ENCODE results near the gene FICD. TPM values are rescaled to one million over a fixed set of nuclear protein-coding genes. Genes with fewer than 3 reads are reported as not detected.

Gene FICD
- total and polyA plus RNA-seq, 3 experiments from 2014 or later = 5.2 to 5.9 (median 5.8) TPM

DNA sequence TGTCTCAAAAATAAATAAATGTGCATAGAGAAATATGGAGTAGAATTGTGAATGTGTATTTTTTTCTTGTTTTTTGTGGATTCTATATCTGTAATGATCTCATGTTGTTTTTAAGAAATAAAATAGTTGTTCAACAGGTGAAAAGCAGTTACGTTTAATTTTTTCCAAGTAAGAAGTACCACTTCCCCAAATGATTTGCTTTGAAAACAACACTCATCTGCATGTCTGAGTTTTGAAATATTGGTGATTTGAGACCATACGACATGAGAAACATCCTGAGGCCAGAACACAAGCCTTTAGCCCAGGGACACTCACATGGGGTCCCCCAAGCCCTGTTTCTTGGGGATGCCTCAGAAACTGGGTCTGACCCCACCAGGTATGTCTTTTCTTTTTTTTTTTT, 4.2 kb upstream of the FICD start:
- ChIA-PET POLR2A (no interaction called here), CTCF (interaction anchor here (1.4 kb wide), 1 partner anchor 456 kb away, joined by 3 read pairs; no protein-coding TSS in a partner anchor)
- DNase-seq = no peak
- Mint-ChIP-seq H3K9me3 (no peaks in the 10 kb centered on the region), H3K27me3 (peaks cover 11 to 13% of the 10 kb centered on the region in 2 donors), H3K27ac (no peak overlapping the region), H3K4me3 (no peak overlapping the region), H3K36me3 (peaks cover 0 to 4% (median 0%) of the 10 kb centered on the region in 3 donors), H3K4me1 (peaks cover 17 to 22% (median 20%) of the 10 kb centered on the region in 3 donors)
- no peak overlapping the region for H3K4me3 ChIP-seq (ENCODE audit: low read length)
- H3K9me3 ChIP-seq (ENCODE audit: low read length) = no peaks in the 10 kb centered on the region
- peaks cover 2% of the 10 kb centered on the region for H3K4me1 ChIP-seq (ENCODE audit: insufficient read depth, low read length)
- no peak overlapping the region for H3K27ac ChIP-seq (ENCODE audit: low read depth, low read length)
- H3K36me3 ChIP-seq (ENCODE audit: insufficient read depth, low read length) = no peaks in the 10 kb centered on the region
- no peaks in the 10 kb centered on the region for H3K27me3 ChIP-seq (ENCODE audit: insufficient read depth, low read length, poor library complexity, severe bottlenecking)

DNA sequence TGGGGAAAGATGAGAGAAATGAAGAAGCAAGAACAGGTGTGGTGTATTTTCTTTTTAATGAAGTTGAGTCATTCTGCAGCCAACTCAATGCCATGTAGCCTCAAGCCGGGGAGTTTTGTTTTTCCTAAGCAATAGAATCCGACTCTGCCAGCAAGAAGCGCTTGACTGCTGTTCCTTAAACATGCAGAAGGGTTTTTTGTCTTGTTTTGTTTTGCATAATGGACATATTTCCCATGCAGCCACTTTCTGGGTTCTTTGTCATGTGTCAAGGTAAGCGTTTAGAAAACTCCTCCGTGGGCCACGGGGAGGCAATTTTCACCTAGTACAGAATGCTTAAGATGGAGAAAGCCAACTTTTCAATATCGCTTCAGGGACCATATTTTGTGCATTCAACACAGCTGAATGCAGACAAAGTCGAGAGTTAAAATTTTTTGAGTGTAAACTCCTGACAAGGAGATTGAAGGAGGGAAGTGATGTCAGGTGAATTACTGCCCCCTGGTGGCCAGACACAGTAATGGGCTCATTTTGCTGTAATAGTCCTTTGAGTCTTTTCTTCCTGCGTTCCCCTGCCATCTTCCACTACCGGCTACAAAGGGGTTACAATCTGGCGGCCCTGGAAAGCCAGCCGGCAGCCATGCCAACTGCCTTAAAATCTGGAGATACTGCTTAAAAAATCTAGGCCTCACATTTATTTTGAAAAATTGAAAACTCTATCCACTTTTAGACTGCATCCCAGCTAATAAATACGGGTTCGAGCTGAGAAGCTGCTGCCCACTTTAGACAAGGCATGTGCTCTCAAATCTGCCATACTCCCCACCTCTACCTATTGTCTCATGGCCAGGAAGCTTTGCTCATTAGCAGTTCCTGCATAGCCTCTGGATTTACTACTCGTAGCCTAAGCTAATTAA, 3.2 kb upstream of the FICD start:
- ChIA-PET CTCF (interaction anchor here (0.9 to 1.9 kb wide), 7 partner anchors 15 to 838 kb away, joined by 3 to 5 read pairs (median 3); no protein-coding TSS in a partner anchor), POLR2A (no interaction called here)
- H3K27ac ChIP-seq (ENCODE audit: low read depth, low read length) = no peak overlapping the region
- H3K27ac Mint-ChIP-seq = peak overlapping the region in 6 of 8 donors; percentile 54 to 78 (median 66)
- H3K9me3 Mint-ChIP-seq = no peaks in the 10 kb centered on the region
- H3K4me3 ChIP-seq (ENCODE audit: low read length) = no peak overlapping the region
- peak; percentile 62 to 82 (median 71) for DNase-seq
- H3K27me3 ChIP-seq (ENCODE audit: insufficient read depth, low read length, poor library complexity, severe bottlenecking) = no peaks in the 10 kb centered on the region
- H3K36me3 ChIP-seq (ENCODE audit: insufficient read depth, low read length) = no peaks in the 10 kb centered on the region
- peaks cover 8% of the 10 kb centered on the region for H3K4me1 ChIP-seq (ENCODE audit: insufficient read depth, low read length)
- H3K4me1 Mint-ChIP-seq = peaks cover 25 to 32% (median 31%) of the 10 kb centered on the region in 3 donors
- H3K27me3 Mint-ChIP-seq = peaks cover 11 to 12% of the 10 kb centered on the region in 2 donors
- H3K4me3 Mint-ChIP-seq = peak overlapping the region in 6 of 7 donors; percentile 34 to 82 (median 47)
- H3K36me3 Mint-ChIP-seq = peaks cover 0 to 5% (median 0%) of the 10 kb centered on the region in 3 donors
- no peaks in the 10 kb centered on the region for H3K9me3 ChIP-seq (ENCODE audit: low read length)

DNA sequence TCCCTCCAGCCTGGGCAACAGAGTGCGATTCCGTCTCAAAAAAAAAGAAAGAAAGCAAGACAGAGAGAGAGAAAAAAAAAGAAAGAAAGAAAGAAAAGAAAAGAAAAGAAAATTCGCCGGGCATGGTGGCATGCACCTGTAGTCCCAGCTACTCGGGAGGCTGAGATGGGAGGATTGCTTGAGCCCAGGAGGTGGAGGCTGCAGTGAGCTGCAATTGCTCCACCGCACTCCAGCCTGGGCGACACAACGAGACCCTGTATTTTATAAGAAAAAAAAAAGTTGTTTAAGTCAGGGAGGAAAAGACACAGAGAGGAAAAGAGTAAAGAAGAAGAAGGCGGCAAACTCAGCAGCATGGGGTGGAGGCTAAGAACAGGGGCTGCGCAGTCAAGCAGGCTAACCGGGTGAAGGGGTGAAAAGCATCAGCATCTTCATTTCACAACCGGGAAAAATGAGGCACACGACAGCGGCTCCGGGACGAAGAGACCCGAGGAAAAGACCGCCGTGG, 557 bp upstream of the FICD start:
- Histone ChIP-seq H3K9me3 (ENCODE audit: low read length) (no peaks in the 10 kb centered on the region), H3K4me3 (ENCODE audit: low read length) (peak overlapping the region; percentile 55), H3K4me1 (ENCODE audit: insufficient read depth, low read length) (peaks cover 8% of the 10 kb centered on the region), H3K27me3 (ENCODE audit: insufficient read depth, low read length, poor library complexity, severe bottlenecking) (no peaks in the 10 kb centered on the region), H3K27ac (ENCODE audit: low read depth, low read length) (peak overlapping the region; percentile 65), H3K36me3 (ENCODE audit: insufficient read depth, low read length) (peaks cover 11% of the 10 kb centered on the region)
- Mint-ChIP-seq H3K4me1 (peaks cover 28 to 39% (median 37%) of the 10 kb centered on the region in 3 donors), H3K27ac (peak overlapping the region; percentile 60 to 99 (median 95)), H3K9me3 (no peaks in the 10 kb centered on the region), H3K36me3 (peaks cover 0 to 28% (median 3%) of the 10 kb centered on the region in 3 donors), H3K4me3 (peak overlapping the region; percentile 92 to 99 (median 95)), H3K27me3 (peaks cover 0 to 5% of the 10 kb centered on the region in 2 donors)
- CTCF ChIA-PET = no interaction called here
- POLR2A ChIA-PET = interaction anchor here (0.7 to 1.0 kb wide), 2 partner anchors 48 to 850 kb away, joined by 3 to 4 read pairs; partner anchors contain the start of gene ISCU
- DNase-seq = no peak

DNA sequence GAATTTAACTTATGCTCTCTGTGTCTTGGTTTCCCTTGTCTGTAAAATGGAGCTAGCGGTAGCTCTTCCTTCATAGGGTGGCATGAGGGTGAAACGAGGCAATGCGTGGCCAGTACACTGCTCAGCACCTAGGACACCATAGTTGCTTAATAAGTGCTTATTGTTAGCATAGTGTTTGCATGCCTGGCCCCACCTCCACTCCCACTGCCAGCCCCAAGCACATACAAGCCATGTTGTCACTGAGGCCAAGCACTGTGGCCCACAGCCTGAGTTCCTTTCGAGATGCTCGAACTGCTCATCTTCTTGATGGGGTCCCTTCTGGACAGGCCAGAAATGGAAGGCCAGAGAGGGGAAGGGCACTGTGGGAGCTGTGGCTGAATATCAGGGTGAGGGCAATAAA, 839 bp downstream of the FICD start:
- peak overlapping the region; percentile 55 for H3K4me3 ChIP-seq (ENCODE audit: low read length)
- peaks cover 0 to 5% of the 10 kb centered on the region in 2 donors for H3K27me3 Mint-ChIP-seq
- no peaks in the 10 kb centered on the region for H3K9me3 ChIP-seq (ENCODE audit: low read length)
- peak overlapping the region; percentile 92 to 99 (median 95) for H3K4me3 Mint-ChIP-seq
- ChIA-PET POLR2A (interaction anchor here (0.6 to 0.8 kb wide), 3 partner anchors 16 to 1625 kb away, joined by 3 to 4 read pairs (median 3); no protein-coding TSS in a partner anchor), CTCF (no interaction called here)
- no peaks in the 10 kb centered on the region for H3K27me3 ChIP-seq (ENCODE audit: insufficient read depth, low read length, poor library complexity, severe bottlenecking)
- no peak for DNase-seq
- H3K36me3 Mint-ChIP-seq = peaks cover 0 to 42% (median 5%) of the 10 kb centered on the region in 3 donors
- peak overlapping the region; percentile 60 to 99 (median 95) for H3K27ac Mint-ChIP-seq
- peak overlapping the region; percentile 70 for H3K27ac ChIP-seq (ENCODE audit: low read depth, low read length)
- peaks cover 8% of the 10 kb centered on the region for H3K4me1 ChIP-seq (ENCODE audit: insufficient read depth, low read length)
- H3K9me3 Mint-ChIP-seq = no peaks in the 10 kb centered on the region
- peaks cover 32 to 47% (median 44%) of the 10 kb centered on the region in 3 donors for H3K4me1 Mint-ChIP-seq
- H3K36me3 ChIP-seq (ENCODE audit: insufficient read depth, low read length) = peaks cover 19% of the 10 kb centered on the region

DNA sequence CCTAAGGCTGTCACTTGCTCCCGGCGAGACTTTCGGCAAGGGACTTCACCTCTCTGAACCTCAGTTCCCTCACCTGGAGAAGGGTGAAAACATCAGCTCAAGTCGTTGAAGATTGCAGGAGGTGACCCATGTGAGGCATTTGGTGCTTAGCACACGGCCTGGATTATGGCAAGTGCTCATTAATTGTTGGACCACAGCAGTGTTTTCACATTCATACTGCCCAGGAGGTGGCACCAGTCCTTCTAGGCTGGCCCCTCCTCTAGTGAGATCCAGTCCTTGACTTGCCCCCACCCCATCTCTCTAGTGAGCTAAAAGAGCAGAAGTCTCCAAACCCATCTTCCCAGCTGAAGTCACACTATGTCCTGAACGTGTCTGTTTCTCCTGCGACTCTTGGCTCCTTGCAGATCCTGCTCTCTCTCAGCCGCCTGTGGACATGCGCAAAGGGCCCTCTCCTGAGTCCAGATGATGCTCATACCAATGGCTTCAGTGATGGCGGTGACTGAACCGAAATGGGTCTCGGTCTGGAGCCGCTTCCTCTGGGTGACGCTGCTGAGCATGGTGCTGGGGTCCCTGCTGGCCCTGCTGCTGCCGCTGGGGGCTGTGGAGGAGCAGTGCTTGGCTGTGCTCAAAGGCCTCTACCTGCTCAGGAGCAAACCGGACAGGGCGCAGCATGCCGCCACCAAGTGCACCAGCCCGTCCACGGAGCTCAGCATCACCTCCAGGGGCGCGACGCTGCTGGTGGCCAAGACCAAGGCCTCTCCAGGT, 1.6 kb downstream of the FICD start:
- Mint-ChIP-seq H3K9me3 (no peaks in the 10 kb centered on the region), H3K4me3 (peak overlapping the region; percentile 92 to 99 (median 95)), H3K4me1 (peaks cover 31 to 43% (median 40%) of the 10 kb centered on the region in 3 donors), H3K27me3 (peaks cover 0 to 3% of the 10 kb centered on the region in 2 donors), H3K27ac (peak overlapping the region; percentile 60 to 99 (median 94)), H3K36me3 (peaks cover 0 to 50% (median 5%) of the 10 kb centered on the region in 3 donors)
- no peaks in the 10 kb centered on the region for H3K27me3 ChIP-seq (ENCODE audit: insufficient read depth, low read length, poor library complexity, severe bottlenecking)
- ChIA-PET POLR2A (no interaction called here), CTCF (no interaction called here)
- no peaks in the 10 kb centered on the region for H3K9me3 ChIP-seq (ENCODE audit: low read length)
- H3K36me3 ChIP-seq (ENCODE audit: insufficient read depth, low read length) = peaks cover 27% of the 10 kb centered on the region
- H3K4me3 ChIP-seq (ENCODE audit: low read length) = peak overlapping the region; percentile 55
- no peak for DNase-seq
- peaks cover 8% of the 10 kb centered on the region for H3K4me1 ChIP-seq (ENCODE audit: insufficient read depth, low read length)
- H3K27ac ChIP-seq (ENCODE audit: low read depth, low read length) = no peak overlapping the region

DNA sequence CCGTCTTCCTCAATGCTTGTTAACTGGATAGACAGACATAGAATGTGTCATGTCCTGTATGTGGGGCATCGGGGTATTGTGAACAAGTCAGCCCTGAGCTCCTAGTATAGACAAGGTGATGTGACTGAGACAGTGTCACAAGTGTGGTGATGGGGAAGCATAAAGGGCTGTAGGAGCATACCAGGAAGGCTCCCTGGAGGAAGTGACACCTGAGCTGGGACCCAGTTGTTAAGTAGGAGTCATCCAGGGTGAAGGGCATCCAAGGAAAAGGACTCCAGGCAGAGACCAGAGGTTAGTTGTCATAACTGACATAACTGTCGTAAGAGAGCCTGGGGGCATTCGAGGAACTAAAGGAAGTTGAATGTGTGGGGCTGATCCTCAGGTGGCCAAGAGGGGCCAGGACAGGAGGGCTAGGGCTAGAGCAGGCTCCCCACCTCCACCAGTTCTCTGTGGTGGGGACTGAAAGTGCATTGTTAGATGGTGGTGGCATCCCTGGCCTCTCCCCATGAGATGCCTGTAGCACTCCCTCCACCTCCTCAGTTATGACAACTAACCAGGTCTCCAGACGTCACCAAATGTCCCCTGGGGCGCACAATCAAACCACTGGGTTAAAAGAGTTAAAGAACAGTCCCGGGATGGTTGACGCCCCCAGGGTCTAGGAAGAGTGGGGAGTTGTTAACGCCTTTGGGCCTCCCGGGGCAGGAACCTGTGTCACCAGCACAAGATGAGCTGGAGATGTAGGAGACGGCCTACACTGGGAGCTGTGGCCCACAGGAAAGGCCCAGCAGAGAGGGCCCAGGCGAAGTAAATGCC, 2.4 kb downstream of the FICD start:
- CTCF ChIA-PET = no interaction called here
- no peaks in the 10 kb centered on the region for H3K9me3 ChIP-seq (ENCODE audit: low read length)
- no peaks in the 10 kb centered on the region for H3K27me3 Mint-ChIP-seq
- DNase-seq = no peak
- H3K4me1 Mint-ChIP-seq = peaks cover 26 to 36% (median 33%) of the 10 kb centered on the region in 3 donors
- peaks cover 0 to 58% (median 5%) of the 10 kb centered on the region in 3 donors for H3K36me3 Mint-ChIP-seq
- POLR2A ChIA-PET = no interaction called here
- peak overlapping the region in 7 of 8 donors; percentile 37 to 93 (median 73) for H3K27ac Mint-ChIP-seq
- no peaks in the 10 kb centered on the region for H3K9me3 Mint-ChIP-seq
- peak overlapping the region in 4 of 7 donors; percentile 11 to 92 (median 31) for H3K4me3 Mint-ChIP-seq
- peaks cover 33% of the 10 kb centered on the region for H3K36me3 ChIP-seq (ENCODE audit: insufficient read depth, low read length)
- H3K4me3 ChIP-seq (ENCODE audit: low read length) = no peak overlapping the region
- no peaks in the 10 kb centered on the region for H3K27me3 ChIP-seq (ENCODE audit: insufficient read depth, low read length, poor library complexity, severe bottlenecking)
- H3K4me1 ChIP-seq (ENCODE audit: insufficient read depth, low read length) = peaks cover 8% of the 10 kb centered on the region
- no peak overlapping the region for H3K27ac ChIP-seq (ENCODE audit: low read depth, low read length)

DNA sequence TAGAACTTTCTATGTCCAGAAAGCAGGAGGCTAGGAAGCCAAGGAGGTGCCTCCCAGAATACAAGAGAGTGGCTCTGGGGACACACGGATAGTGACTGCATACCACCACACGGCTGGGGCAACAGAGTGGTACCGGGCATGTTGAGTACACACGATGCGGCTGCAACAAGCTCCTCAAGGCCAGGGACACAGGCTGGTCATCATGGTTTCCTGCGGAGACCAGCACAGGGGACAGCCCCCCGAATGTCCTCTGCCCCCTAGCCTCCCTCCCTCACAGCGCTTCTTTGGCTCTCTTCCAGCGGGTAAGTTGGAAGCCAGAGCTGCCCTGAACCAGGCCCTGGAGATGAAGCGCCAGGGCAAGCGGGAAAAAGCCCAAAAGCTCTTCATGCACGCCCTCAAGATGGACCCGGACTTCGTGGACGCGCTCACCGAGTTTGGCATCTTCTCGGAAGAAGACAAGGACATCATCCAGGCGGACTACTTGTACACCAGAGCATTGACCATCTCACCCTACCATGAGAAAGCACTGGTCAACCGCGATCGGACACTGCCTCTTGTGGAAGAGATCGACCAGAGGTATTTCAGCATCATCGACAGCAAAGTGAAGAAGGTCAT, 3.1 kb downstream of the FICD start:
- Mint-ChIP-seq H3K27me3 (no peaks in the 10 kb centered on the region), H3K27ac (peak overlapping the region in 2 of 8 donors; percentile 58 to 63), H3K4me3 (peak overlapping the region in 1 of 7 donors; percentile 62), H3K36me3 (peaks cover 0 to 65% (median 5%) of the 10 kb centered on the region in 3 donors), H3K4me1 (peaks cover 25 to 36% (median 33%) of the 10 kb centered on the region in 3 donors), H3K9me3 (no peaks in the 10 kb centered on the region)
- peaks cover 8% of the 10 kb centered on the region for H3K4me1 ChIP-seq (ENCODE audit: insufficient read depth, low read length)
- no peak overlapping the region for H3K27ac ChIP-seq (ENCODE audit: low read depth, low read length)
- POLR2A ChIA-PET = no interaction called here
- peaks cover 40% of the 10 kb centered on the region for H3K36me3 ChIP-seq (ENCODE audit: insufficient read depth, low read length)
- no peak for DNase-seq
- H3K9me3 ChIP-seq (ENCODE audit: low read length) = no peaks in the 10 kb centered on the region
- no peaks in the 10 kb centered on the region for H3K27me3 ChIP-seq (ENCODE audit: insufficient read depth, low read length, poor library complexity, severe bottlenecking)
- no peak overlapping the region for H3K4me3 ChIP-seq (ENCODE audit: low read length)
- CTCF ChIA-PET = interaction anchor here (1.4 kb wide), 1 partner anchor 13 kb away, joined by 3 read pairs; no protein-coding TSS in a partner anchor
